Central memory CD8-positive, alpha-beta T cell (primary cell): ENCODE measurements around the gene CSRNP2.

Experiments
- ATAC-seq: fragments of 150-1000 bp; cut with Tn5 transposase; replicated peaks from 2 replicates; pipeline ENCODE4 v1.10.0; 2022; ENCODE audit warnings: mild to moderate bottlenecking, moderate FRiP score, moderate number of reproducible peaks; ENCODE audit not compliant: poor library complexity, severe bottlenecking; ENCODE audit errors: extremely low read depth
- DNase-seq, 2 donors: peaks; one replicate each; pipeline ENCODE4 v3.0.0; 2021; ENCODE audit warnings: low spot score in 2 of 2
- H3K27ac Mint-ChIP-seq: one replicate; pipeline ENCODE4 v1.8.0; 2022; ENCODE audit warnings: low read depth, mild to moderate bottlenecking, moderate library complexity, mixed read lengths
- H3K27me3 Mint-ChIP-seq: one replicate; pipeline ENCODE4 v1.8.0; 2022; ENCODE audit warnings: mixed read lengths
- H3K36me3 Mint-ChIP-seq: one replicate; pipeline ENCODE4 v1.8.0; 2022; ENCODE audit warnings: mild to moderate bottlenecking, moderate library complexity, mixed read lengths; ENCODE audit not compliant: insufficient read depth
- H3K4me1 Mint-ChIP-seq: one replicate; pipeline ENCODE4 v1.8.0; 2022; ENCODE audit warnings: mixed read lengths
- H3K4me3 Mint-ChIP-seq: one replicate; pipeline ENCODE4 v1.8.0; 2022; ENCODE audit warnings: mild to moderate bottlenecking, moderate library complexity, mixed read lengths
- H3K9me3 Mint-ChIP-seq: one replicate; pipeline ENCODE4 v1.8.0; 2022; ENCODE audit warnings: mixed read lengths

CSRNP2 gene

GRCh38 chr12:51047655-51048540 lies 35.5 kb downstream of the CSRNP2 start, which contains the start of gene LETMD1:
Gene LETMD1, plus strand, starts transcription at chr12:51048327. Its CDS starts 30 bp downstream, at chr12:51048357.
- peaks cover 24% of the 10 kb centered on the region for H3K36me3 Mint-ChIP-seq
- H3K4me3 Mint-ChIP-seq = peak within 1 kb of the TSS; percentile 98
- peak; percentile 88 to 90 for DNase-seq
- peak within 1 kb of the TSS; percentile 98 for H3K27ac Mint-ChIP-seq
- H3K4me1 Mint-ChIP-seq = peaks cover 26% of the 10 kb centered on the region
- no peaks in the 10 kb centered on the region for H3K27me3 Mint-ChIP-seq
- no peaks in the 10 kb centered on the region for H3K9me3 Mint-ChIP-seq
- ATAC-seq = peak; percentile 96

GRCh38 chr12:51036279-51036678 lies 47.1 kb downstream of the CSRNP2 start:
- no peaks in the 10 kb centered on the region for H3K4me1 Mint-ChIP-seq
- no peaks in the 10 kb centered on the region for H3K9me3 Mint-ChIP-seq
- H3K27ac Mint-ChIP-seq = no peak overlapping the region
- H3K36me3 Mint-ChIP-seq = no peaks in the 10 kb centered on the region
- ATAC-seq (no peak), DNase-seq (no peak)
- no peaks in the 10 kb centered on the region for H3K27me3 Mint-ChIP-seq
- no peak overlapping the region for H3K4me3 Mint-ChIP-seq

GRCh38 chr12:51033457-51034089 lies 49.8 kb downstream of the CSRNP2 start:
- H3K27ac Mint-ChIP-seq = no peak overlapping the region
- H3K4me3 Mint-ChIP-seq = no peak overlapping the region
- no peaks in the 10 kb centered on the region for H3K4me1 Mint-ChIP-seq
- no peak for DNase-seq
- ATAC-seq = no peak
- peaks cover 7% of the 10 kb centered on the region for H3K27me3 Mint-ChIP-seq
- no peaks in the 10 kb centered on the region for H3K36me3 Mint-ChIP-seq
- no peaks in the 10 kb centered on the region for H3K9me3 Mint-ChIP-seq

DNA sequence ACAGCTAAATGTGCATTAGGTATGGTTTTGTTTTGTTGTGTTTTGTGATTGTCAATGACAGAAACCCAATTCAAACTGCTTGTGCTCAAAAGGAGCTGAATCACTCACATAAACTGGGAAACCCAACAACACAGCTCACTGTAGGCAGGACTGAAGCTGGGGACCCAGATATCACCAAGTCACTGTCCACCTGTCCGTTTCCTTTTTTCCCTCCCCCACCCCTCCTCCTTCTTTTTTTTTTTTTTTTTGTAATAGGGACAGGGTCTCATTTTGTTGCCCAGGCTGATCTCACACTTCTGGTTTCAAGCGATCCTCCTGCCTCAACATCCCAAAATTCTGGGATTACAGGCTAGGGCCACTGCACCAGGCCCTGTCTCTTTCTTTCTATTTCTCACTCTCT lies 50.3 kb downstream of the CSRNP2 start:
- Mint-ChIP-seq H3K4me3 (no peak overlapping the region), H3K36me3 (no peaks in the 10 kb centered on the region), H3K27ac (no peak overlapping the region), H3K9me3 (no peaks in the 10 kb centered on the region), H3K4me1 (no peaks in the 10 kb centered on the region), H3K27me3 (peaks cover 10% of the 10 kb centered on the region)
- DNase-seq (no peak), ATAC-seq (no peak)

- H3K36me3 Mint-ChIP-seq = peaks cover 7% of the 10 kb centered on the region
- DNase-seq = no peak
- no peak for ATAC-seq
- no peak overlapping the region for H3K4me3 Mint-ChIP-seq
- no peaks in the 10 kb centered on the region for H3K9me3 Mint-ChIP-seq
- peaks cover 33% of the 10 kb centered on the region for H3K4me1 Mint-ChIP-seq
- H3K27me3 Mint-ChIP-seq = peaks cover 10% of the 10 kb centered on the region
- no peak overlapping the region for H3K27ac Mint-ChIP-seq
Measured at GRCh38 chr12:51028813-51029150, 54.6 kb downstream of the CSRNP2 start.

DNA sequence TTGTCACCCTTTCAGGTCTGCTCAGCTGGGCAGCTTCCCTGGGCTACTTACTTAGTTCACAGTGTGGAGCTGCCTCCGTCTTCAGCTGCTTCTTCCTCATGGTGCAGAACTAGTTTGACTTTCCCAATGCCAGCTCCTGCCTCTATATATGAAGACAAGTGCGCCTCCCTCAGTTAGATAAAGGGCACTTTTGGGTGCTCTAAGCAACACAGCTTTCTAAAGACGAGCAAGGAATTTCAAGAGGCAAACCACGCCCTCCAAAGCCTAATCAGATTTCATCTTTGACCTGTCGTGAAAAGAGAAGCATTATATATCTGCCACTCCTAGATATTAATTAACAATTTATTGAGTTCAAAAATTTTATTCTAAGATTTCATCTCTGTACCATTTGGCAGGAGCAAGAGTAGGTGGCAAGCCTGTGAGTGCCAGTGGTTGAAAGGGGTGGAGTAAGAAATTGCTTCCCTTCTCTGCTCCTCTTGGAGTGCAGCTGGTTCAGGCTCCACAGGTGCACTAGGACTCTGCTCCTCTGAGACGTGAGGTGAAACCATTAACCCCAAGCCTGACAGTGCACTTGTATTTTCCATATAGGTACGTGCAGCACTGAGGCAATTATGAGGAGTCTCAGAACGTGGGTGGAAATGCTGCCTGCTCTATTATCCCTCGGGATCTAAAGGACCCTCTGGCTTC lies 55.1 kb downstream of the CSRNP2 start:
- H3K36me3 Mint-ChIP-seq = peaks cover 7% of the 10 kb centered on the region
- no peak for ATAC-seq
- H3K4me3 Mint-ChIP-seq = no peak overlapping the region
- no peak for DNase-seq
- H3K4me1 Mint-ChIP-seq = peaks cover 33% of the 10 kb centered on the region
- H3K9me3 Mint-ChIP-seq = no peaks in the 10 kb centered on the region
- peaks cover 10% of the 10 kb centered on the region for H3K27me3 Mint-ChIP-seq
- no peak overlapping the region for H3K27ac Mint-ChIP-seq

DNA sequence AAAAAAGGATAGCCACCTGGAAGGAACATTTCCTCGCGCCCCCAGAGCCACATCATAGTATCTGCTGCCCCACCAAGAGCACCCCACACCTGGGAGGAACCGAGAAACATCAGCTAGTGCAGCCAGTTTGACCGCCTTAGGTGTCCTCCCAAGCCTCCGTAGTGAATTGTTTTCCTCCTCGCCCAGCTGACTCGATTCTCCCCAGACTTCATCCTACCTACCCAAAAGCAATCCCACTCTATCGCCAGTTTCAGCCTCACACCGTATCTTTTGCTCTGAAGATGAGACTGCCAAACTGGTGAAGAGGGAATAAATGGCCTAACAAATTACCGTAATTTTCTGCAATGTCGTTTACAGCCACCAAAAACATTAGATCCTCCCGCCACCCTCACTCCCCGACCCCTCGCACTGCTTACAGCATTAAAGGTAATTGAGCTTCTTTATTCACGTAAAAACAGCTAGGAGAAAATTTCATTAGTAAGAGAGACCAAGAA lies 56.0 kb downstream of the CSRNP2 start:
- Mint-ChIP-seq H3K27ac (no peak overlapping the region), H3K4me1 (peaks cover 33% of the 10 kb centered on the region), H3K36me3 (peaks cover 7% of the 10 kb centered on the region), H3K9me3 (no peaks in the 10 kb centered on the region), H3K27me3 (peaks cover 10% of the 10 kb centered on the region), H3K4me3 (peak overlapping the region; percentile 31)
- DNase-seq (no peak), ATAC-seq (no peak)

DNA sequence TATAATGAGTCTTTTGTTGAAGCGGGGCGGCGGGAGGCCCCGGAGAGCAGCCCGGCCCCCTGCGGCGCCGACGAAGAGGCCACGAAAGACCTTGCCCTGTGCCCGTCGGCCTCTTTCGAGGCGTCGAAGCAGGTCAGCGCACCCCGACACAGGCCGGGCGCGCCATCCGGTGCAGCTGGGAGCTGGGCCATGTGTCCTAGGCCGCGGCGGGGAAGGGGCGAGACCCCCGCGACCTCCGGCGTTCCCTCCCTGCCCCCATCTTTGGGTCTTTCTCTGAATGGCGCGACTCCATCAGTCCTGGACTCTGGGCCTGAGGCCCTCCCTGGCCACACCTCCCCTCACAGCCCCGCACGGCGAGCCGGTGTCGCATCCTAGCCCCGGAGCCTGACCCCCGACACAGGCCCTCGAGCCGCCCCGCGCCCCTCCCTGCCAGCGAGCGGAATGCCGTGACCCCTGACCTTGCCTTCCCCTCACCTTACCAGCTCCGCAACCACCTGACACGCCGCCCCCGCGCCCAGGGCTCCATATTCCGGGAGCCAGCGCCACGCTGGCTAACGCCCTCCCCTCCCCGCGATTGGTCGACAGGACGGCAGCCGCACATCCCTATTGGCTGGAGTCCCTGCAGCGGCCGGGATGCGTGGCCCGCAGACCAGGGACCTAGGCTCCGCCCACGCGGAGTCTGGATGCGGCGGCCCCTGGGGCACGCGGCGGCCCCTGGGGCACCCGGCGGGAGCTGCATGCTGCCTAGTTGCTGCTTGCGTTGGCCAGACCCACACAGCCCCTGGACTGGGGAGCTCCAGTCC lies 57.4 kb downstream of the CSRNP2 start, which contains the start of gene SLC11A2:
Gene SLC11A2, minus strand, starts transcription at position 549 of the 803 bp plus-strand sequence. CDS start 15,656 bp downstream, outside the sequence.
- Mint-ChIP-seq H3K4me1 (peaks cover 43% of the 10 kb centered on the region), H3K9me3 (no peaks in the 10 kb centered on the region), H3K27ac (peak within 1 kb of the TSS; percentile 97), H3K27me3 (peaks cover 10% of the 10 kb centered on the region), H3K4me3 (peak within 1 kb of the TSS; percentile 95), H3K36me3 (peaks cover 8% of the 10 kb centered on the region)
- DNase-seq (peak; percentile 72 to 80), ATAC-seq (peak; percentile 88)

DNA sequence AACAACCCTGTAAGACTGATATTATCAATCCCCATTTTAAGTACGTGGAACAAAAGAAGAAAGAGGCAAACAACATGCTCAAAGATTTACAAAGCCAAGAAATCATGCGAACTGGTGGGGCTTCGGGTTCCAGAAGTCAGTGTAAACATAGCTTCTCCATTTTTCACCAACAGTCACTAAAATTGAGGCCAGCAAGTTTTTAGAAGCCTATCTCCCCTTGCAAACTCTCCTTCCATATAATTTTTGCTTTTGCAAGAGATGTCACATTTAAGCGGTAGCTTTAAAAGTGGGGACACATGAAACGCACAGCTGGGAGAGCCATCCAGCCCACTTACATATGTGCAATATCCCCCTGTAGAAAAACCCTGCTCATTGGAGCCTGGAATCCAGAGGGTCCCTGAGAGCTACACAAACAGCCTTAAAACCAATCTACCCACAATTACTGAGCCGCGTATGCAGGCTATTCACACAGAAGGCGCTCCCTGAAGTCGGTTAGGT lies 58.0 kb downstream of the CSRNP2 start:
- no peak for DNase-seq

GRCh38 chr12:51023625-51024382 lies 59.6 kb downstream of the CSRNP2 start:
- peak overlapping the region; percentile 95 for H3K4me3 Mint-ChIP-seq
- no peak for DNase-seq
- no peaks in the 10 kb centered on the region for H3K9me3 Mint-ChIP-seq
- H3K36me3 Mint-ChIP-seq = peaks cover 8% of the 10 kb centered on the region
- ATAC-seq = no peak
- H3K27me3 Mint-ChIP-seq = peaks cover 5% of the 10 kb centered on the region
- peak overlapping the region; percentile 97 for H3K27ac Mint-ChIP-seq
- peaks cover 43% of the 10 kb centered on the region for H3K4me1 Mint-ChIP-seq

More for the DNA sequence above, 58.0 kb downstream of the CSRNP2 start:
- Mint-ChIP-seq H3K27ac (peak overlapping the region; percentile 97), H3K36me3 (peaks cover 8% of the 10 kb centered on the region), H3K4me1 (peaks cover 43% of the 10 kb centered on the region), H3K9me3 (no peaks in the 10 kb centered on the region), H3K27me3 (peaks cover 10% of the 10 kb centered on the region), H3K4me3 (peak overlapping the region; percentile 95)
- ATAC-seq = no peak

DNA sequence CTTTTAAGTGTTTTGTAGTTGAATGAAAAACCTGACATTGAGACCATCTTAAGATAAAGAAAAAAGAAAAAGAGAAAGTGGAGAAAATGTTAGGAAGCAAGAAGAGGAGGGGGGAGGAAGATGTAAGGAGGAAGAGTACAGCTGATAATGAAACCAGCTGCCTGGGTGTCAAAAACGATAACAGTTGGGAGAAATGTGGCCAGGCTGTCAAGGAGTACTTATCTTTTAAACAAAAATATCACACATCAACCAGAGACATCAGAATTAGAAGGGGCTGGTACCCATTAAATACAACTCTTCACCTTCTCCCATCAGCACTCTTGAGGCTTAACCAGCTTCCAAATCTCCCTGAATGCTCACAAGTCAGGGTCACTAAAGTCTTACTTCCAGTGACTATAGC lies 61.7 kb downstream of the CSRNP2 start:
- H3K27ac Mint-ChIP-seq = peak overlapping the region; percentile 77
- peaks cover 8% of the 10 kb centered on the region for H3K36me3 Mint-ChIP-seq
- no peaks in the 10 kb centered on the region for H3K27me3 Mint-ChIP-seq
- ATAC-seq = no peak
- DNase-seq = no peak
- no peaks in the 10 kb centered on the region for H3K9me3 Mint-ChIP-seq
- H3K4me1 Mint-ChIP-seq = peaks cover 43% of the 10 kb centered on the region
- H3K4me3 Mint-ChIP-seq = no peak overlapping the region
